Measurements from ENCODE around the gene PCGF3. TPM values are rescaled to one million over a fixed set of nuclear protein-coding genes. Genes with fewer than 3 reads are reported as not detected.

PCGF3 gene
- total RNA-seq, 3 donors from 2014 or later = 45.5 to 66.9 (median 56.7) TPM

DNA sequence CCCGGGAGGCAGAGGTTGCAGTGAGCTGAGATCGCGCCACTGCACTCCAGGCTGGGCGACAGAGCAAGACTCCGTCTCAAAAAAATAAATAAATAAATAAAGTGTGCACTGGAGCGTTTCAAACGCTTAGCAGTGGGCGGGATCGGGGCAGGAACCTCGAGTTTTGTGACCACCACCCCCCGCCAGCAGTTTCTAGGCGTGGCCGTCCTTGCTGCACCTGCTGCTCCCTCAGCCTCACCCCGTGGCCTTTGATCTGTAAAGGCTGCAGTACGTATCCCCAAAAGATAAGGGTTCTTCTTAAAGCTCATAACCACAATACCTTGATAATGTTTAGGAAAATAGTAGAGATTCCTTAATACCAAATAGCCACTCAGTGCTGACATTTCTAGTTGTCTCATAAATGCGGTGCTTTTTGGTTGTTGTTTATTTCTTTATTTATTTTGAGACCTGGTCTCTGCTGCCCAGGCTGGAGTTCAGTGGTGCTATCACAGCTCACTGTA lies 33.2 kb downstream of the PCGF3 start:
- DNase-seq (peak; percentile 75 to 79 (median 77)), ATAC-seq (peak; percentile 84)
- TF ChIP-seq, protein P1, sequence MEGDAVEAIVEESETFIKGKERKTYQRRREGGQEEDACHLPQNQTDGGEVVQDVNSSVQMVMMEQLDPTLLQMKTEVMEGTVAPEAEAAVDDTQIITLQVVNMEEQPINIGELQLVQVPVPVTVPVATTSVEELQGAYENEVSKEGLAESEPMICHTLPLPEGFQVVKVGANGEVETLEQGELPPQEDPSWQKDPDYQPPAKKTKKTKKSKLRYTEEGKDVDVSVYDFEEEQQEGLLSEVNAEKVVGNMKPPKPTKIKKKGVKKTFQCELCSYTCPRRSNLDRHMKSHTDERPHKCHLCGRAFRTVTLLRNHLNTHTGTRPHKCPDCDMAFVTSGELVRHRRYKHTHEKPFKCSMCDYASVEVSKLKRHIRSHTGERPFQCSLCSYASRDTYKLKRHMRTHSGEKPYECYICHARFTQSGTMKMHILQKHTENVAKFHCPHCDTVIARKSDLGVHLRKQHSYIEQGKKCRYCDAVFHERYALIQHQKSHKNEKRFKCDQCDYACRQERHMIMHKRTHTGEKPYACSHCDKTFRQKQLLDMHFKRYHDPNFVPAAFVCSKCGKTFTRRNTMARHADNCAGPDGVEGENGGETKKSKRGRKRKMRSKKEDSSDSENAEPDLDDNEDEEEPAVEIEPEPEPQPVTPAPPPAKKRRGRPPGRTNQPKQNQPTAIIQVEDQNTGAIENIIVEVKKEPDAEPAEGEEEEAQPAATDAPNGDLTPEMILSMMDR (IDR thresholded peaks at IDR 0.05) = no peak
- intact Hi-C loops (cut with DNase I, micrococcal nuclease) = no loop called here
- H3K36me3 ChIP-seq (ENCODE audit: low read depth) = no peaks in the 10 kb centered on the region
- H3K9me3 ChIP-seq = no peaks in the 10 kb centered on the region
- H3K4me1 ChIP-seq (ENCODE audit: low read depth) = peaks cover 3% of the 10 kb centered on the region
- no peak overlapping the region for H3K4me3 ChIP-seq

DNA sequence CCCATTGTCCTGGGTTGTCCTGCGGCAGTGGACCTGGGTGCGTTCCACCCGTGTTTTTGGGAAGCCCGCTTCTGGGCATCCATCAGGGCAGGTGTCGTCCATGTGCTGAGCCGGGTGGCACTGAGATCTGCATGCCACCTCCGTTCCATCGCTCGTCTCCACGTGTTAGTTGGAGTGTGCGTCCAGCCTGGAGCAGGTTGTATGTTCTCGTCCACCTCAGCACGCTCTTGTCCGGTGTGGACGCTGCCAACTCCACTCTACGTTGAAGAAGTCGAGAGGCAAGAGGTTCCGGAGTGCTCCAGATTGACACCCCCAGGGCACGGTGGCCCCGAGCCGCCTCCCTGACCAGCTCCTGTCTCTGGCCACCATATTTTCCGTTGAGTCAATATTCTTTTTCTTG lies 33.9 kb downstream of the PCGF3 start:
- Histone ChIP-seq H3K4me3 (no peak overlapping the region), H3K4me1 (ENCODE audit: low read depth) (peaks cover 3% of the 10 kb centered on the region), H3K36me3 (ENCODE audit: low read depth) (no peaks in the 10 kb centered on the region), H3K9me3 (no peaks in the 10 kb centered on the region)
- intact Hi-C loops (cut with DNase I, micrococcal nuclease) = no loop called here
- no peak for ATAC-seq
- no peak for DNase-seq
- TF ChIP-seq, protein P1 (IDR thresholded peaks at IDR 0.05) = no peak

DNA sequence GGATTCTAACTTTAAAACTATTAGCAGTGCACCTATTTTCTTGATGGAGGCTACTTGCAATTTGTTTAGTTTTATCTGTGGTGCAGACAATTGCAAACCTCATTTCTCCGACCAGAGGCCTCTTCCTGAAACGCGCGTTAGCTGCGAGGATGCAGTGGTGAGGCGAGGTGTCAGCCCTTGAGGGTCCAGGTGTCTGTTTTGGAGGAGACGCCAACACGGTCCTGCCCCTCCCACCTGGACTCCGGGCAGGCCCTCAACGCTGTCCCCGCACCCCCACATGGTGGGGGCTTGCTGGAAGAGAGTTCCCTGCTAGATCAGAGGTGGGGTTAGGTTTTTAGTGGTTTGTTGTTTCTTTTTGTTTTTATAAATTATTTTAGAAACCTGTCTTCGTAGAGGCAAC lies 34.4 kb downstream of the PCGF3 start:
- intact Hi-C loops (cut with DNase I, micrococcal nuclease) = no loop called here
- no peak for ATAC-seq
- no peaks in the 10 kb centered on the region for H3K36me3 ChIP-seq (ENCODE audit: low read depth)
- TF ChIP-seq, protein P1 (IDR thresholded peaks at IDR 0.05) = no peak
- DNase-seq = no peak
- peaks cover 3% of the 10 kb centered on the region for H3K4me1 ChIP-seq (ENCODE audit: low read depth)
- H3K4me3 ChIP-seq = no peak overlapping the region
- H3K9me3 ChIP-seq = no peaks in the 10 kb centered on the region

DNA sequence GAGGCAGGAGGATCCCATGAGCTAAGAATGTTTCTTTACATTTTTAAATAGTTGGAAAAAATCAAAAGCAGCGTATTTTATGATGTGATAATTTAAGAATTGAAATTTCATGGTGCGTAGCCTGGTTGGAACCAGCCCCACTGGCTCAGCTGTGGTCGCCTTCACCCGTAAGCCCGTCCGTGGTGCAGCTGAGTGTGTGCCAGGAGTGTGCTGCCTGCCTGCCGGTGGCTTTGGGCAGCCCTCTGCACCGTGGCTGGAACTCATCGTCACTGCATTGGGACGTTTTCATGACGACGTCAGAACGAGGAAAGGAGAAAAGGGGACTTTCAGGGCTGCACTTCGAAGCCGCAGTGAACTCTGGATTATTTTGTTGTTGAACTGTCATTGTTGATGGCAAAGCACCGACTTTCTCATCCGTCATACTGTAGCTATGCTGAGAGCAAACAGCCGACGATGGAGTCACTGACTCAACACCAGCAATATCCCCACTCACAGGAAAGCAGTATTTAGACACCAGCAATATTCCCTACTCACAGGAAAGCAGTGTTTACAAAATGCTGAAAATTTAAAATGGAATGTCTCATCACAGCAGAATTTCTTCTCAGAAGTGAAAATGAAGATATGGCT lies 35.1 kb downstream of the PCGF3 start:
- H3K4me1 ChIP-seq (ENCODE audit: low read depth) = peaks cover 3% of the 10 kb centered on the region
- H3K36me3 ChIP-seq (ENCODE audit: low read depth) = no peaks in the 10 kb centered on the region
- TF ChIP-seq, protein P1 (IDR thresholded peaks at IDR 0.05) = no peak
- intact Hi-C loops (cut with DNase I, micrococcal nuclease) = no loop called here
- H3K4me3 ChIP-seq = no peak overlapping the region
- DNase-seq = no peak
- H3K9me3 ChIP-seq = no peaks in the 10 kb centered on the region
- no peak for ATAC-seq

DNA sequence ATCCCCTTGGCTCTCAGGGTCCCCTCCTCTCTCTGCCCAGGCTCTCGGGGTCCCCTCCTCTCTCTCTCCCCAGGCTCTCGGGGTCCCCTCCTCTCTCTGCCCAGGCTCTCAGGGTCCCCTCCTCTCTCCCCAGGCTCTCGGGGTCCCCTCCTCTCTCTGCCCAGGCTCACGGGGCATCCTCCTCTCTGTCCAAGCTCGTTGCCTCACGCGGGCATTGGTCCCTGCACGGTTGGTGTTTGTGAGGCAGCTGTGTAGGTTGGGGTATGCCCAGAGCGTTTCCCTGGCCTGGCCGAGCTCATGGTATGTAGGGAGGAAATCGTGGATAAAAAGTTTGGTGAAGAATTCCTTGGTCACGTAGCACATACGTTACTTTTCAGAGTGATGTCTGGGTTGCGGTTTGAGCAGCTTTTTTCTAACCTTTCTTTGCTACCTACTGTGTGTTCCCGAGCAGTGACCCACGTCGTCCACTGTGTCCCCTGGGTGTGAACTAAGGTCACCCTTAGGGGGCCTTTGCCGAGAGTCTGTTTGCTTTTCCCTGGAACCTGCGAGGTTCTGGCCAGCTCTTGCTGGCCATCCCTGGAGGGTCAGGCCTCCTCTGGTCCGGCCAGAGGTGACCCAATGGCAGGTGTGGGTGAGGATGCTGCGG lies 36.6 kb downstream of the PCGF3 start:
- intact Hi-C loops (cut with DNase I, micrococcal nuclease) = no loop called here
- Histone ChIP-seq H3K9me3 (no peaks in the 10 kb centered on the region), H3K4me1 (ENCODE audit: low read depth) (peaks cover 3% of the 10 kb centered on the region), H3K36me3 (ENCODE audit: low read depth) (no peaks in the 10 kb centered on the region), H3K4me3 (no peak overlapping the region)
- ATAC-seq = no peak
- TF ChIP-seq, protein P1 (IDR thresholded peaks at IDR 0.05) = no peak
- no peak for DNase-seq
